Kidney epithelial cell (primary cell): Measurements from ENCODE around the gene PSAT1. TPM values are rescaled to one million over a fixed set of nuclear protein-coding genes. Genes with fewer than 3 reads are reported as not detected.

Source experiments
- DNase-seq: peaks from one replicate; pipeline ENCODE4 v3.0.0-alpha.2; 2010; ENCODE audit warnings: low read depth
- H3K27me3 ChIP-seq: 2 replicates; pipeline ENCODE4 v1.6.0; 2011; ENCODE audit warnings: low read length; ENCODE audit not compliant: control insufficient read depth, insufficient read depth
- H3K36me3 ChIP-seq: 2 replicates; pipeline ENCODE4 v1.5.1; 2011; ENCODE audit warnings: low read length; ENCODE audit not compliant: control insufficient read depth, insufficient read depth
- H3K4me3 ChIP-seq: 2 replicates; pipeline ENCODE4 v1.5.1; 2011; ENCODE audit warnings: low read depth, mild to moderate bottlenecking, control low read depth, low read length
- CTCF ChIP-seq: IDR thresholded peaks from 2 replicates; pipeline ENCODE4 v1.5.1; 2011; ENCODE audit warnings: mild to moderate bottlenecking, moderate library complexity, low read length, control low read depth, inconsistent platforms; ENCODE audit not compliant: insufficient read depth, poor library complexity, severe bottlenecking
- total RNA-seq: library from RNA; depleted of rRNA; stranded (reverse); fragments of >200 nt; gene quantifications from 2 replicates; pipeline ENCODE4 v1.2.3, GENCODE V29; 2015

PSAT1 gene
- total RNA-seq, 1 donor from 2014 or later = 259 TPM

- TF ChIP-seq CTCF = no peak
- no peaks in the 10 kb centered on the region for H3K27me3 ChIP-seq
- no peak for DNase-seq
- no peaks in the 10 kb centered on the region for H3K36me3 ChIP-seq
- H3K4me3 ChIP-seq = no peak overlapping the region
Observed at GRCh38 chr9:78309066-78309465, 12.1 kb downstream of the PSAT1 start.

- DNase-seq = no peak
- Histone ChIP-seq H3K4me3 (no peak overlapping the region), H3K36me3 (no peaks in the 10 kb centered on the region), H3K27me3 (no peaks in the 10 kb centered on the region)
- no peak for TF ChIP-seq CTCF
Observed at GRCh38 chr9:78311075-78311474, 14.2 kb downstream of the PSAT1 start.

- Histone ChIP-seq H3K36me3 (no peaks in the 10 kb centered on the region), H3K27me3 (no peaks in the 10 kb centered on the region), H3K4me3 (no peak overlapping the region)
- DNase-seq = no peak
- no peak for TF ChIP-seq CTCF
Observed at GRCh38 chr9:78311886-78312524, 15.1 kb downstream of the PSAT1 start.

- Histone ChIP-seq H3K4me3 (no peak overlapping the region), H3K27me3 (no peaks in the 10 kb centered on the region), H3K36me3 (peaks cover 1% of the 10 kb centered on the region)
- TF ChIP-seq CTCF = no peak
- DNase-seq = no peak
Observed at GRCh38 chr9:78314550-78314949, 17.6 kb downstream of the PSAT1 start.

GRCh38 chr9:78314953-78315870 lies 18.3 kb downstream of the PSAT1 start:
- TF ChIP-seq CTCF = no peak

More at GRCh38 chr9:78314953-78315870, 18.3 kb downstream of the PSAT1 start:
- DNase-seq = no peak
- no peaks in the 10 kb centered on the region for H3K27me3 ChIP-seq
- H3K36me3 ChIP-seq = peaks cover 1% of the 10 kb centered on the region
- H3K4me3 ChIP-seq = no peak overlapping the region
